Fibroblast of peridontal ligament (primary cell): ENCODE results near the gene TNRC6A.
"Not testable (repeated sequence)": the region's sequence is repeated elsewhere in the genome, so short reads cannot be mapped to it uniquely, and the experiment has no call there.

Source experiments
- DNase-seq: peaks from one replicate; pipeline ENCODE4 v3.0.0-alpha.2; 2010; ENCODE audit errors: extremely low read depth

Gene TNRC6A

GRCh38 chr16:24729243-24729950, at the start of gene TNRC6A:
Gene TNRC6A (plus strand): TSS chr16:24729651. CDS start chr16:24729842, 191 bp downstream.
- DNase-seq, result peak; percentile 86

- DNase-seq, result peak; percentile 72
Measured at GRCh38 chr16:24681793-24682192, 47.7 kb upstream of the TNRC6A start.

DNA sequence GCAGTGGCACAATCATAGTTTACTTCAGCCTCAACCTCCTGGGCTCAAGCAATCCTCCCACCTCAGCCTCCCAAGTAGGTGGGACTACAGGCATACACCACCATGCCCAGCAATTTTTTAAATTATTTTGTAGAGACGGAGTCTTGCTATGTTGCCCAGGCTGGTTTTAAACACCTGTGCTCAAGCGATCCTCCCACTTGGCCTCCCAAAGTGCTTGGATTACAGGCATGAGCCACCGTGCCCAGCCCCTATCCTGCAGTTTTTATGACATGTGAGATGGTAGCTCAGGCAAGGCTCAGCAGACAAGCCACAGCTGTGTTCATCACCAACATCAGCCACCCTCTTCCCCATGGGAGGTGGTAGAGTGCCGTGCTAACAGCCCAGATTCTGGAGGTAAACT, 46.2 kb upstream of the TNRC6A start:
- no peak for DNase-seq

GRCh38 chr16:24683847-24684493, 45.5 kb upstream of the TNRC6A start:
- no peak for DNase-seq

DNA sequence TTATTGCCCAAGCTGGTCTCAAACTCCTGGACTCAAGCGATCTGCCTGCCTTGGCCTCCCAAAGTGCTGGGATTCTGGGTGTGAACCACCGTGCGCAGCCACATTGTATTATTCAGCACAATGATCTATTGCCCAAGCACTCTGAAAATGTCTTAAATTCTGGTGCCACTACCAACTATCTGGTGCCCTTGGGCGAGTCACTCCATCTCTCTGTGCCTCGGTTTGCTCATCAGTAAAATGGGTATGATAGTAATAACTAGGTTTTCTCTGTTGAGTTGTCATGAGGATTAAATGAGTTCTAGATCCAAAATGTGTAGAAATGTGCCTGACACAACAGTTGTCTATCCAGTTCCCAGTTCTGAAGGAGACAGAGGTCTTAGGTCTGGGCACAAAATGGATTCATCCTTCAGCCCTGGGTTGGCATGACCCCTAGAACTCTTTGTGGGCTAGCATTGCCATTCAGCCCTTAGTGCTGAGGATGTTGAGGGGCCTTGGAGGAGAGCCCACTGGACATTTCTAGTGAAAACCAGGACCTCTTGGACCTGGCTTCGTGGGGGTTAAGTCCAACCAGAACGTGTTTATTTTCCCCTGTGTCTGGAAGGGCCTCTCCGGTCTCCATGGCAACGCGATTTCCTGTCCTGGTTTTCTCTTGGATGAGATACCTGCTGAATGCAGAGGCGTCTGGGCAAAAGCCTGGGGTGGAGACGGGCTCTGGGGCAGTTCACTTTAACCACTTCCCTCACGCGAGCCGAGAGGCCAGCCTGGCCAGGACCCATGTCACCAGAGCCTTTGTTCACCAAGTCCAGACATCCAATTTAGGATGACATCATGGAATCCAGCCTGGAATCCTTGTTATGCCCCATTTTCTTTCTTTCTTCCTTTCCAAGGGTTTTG, 43.7 kb upstream of the TNRC6A start:
- peak; percentile 76 for DNase-seq

DNA sequence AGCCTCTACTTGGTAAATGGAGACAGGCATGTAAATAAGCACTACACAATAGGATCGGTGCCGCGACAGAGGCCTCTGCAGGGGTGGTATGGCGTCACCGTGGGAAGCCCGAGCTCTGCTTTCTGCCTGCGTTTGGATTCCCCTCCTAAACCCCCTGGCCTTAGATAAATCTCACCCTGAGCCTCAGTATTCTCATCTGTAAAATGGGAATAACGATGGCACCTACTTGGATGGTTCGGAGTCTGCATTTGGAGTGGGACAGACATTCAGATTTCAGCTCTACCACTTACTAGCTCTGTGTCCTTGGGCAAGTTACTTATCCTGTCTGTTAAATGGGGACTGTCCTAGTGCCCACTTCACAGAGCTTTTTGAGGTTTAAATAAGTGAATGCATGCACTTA, 42.8 kb upstream of the TNRC6A start:
- DNase-seq, result no peak

- DNase-seq, result no peak
Measured at GRCh38 chr16:24688359-24688758, 41.1 kb upstream of the TNRC6A start.

DNA sequence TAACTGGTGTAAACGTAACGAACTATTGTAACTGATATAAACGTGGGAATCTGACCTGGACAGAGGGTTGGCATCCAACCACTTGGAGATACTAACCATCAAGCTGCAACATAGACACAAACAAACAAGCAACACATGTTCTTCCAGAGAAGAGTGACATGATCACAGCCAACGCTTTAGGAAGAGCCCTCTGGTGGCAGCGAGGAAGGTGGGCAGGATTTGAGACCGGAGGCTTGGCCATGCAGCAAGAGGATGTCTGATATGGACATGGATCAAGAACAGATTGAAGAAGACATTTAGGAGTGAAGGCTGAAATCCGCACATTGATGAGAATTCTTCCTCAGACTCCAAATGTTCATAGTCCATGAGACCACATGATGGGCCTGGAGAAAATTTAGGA, 40.3 kb upstream of the TNRC6A start:
- DNase-seq, result peak; percentile 61

DNA sequence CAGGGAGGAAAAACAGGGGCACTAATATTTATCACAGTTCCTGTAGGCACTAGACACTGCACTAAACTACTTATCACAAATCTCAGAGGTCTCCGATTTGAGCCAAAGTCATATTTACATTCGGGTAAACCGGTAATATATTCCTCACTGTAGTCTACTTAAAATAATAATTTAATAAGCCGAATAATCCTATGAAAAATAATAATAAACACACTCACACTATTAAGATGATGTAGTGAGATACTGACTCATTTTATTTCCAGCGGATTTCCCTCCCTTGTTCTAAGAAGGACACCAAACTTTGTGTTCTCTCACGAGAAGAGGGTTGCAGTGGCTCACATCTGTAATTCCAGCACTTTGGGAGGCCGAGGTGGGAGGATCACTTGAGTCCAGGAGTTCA, 36.6 kb upstream of the TNRC6A start:
- no peak for DNase-seq

DNA sequence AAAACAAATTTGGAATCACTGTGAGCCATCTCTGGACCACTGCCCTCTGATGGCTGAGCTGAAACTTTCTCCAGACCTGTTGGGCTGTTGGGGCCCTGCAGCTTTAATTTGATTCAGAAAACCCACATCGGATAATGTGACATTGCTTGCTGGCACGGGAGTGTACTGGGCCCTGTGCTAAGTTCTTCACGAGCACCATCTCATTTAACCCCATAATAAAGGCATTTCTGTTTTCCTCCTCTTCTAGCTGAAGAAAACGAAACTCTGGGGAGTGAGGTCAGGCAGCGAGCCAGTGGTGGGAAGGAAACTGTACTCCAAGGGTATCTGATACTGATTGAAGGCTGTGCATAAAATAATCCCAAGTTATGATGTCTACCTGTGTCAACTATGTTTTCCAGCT, 34.5 kb upstream of the TNRC6A start:
- peak; percentile 48 for DNase-seq

- DNase-seq, result no peak
Measured at GRCh38 chr16:24696699-24697098, 32.8 kb upstream of the TNRC6A start.

GRCh38 chr16:24698308-24698707, 31.1 kb upstream of the TNRC6A start:
- DNase-seq, result no peak

DNA sequence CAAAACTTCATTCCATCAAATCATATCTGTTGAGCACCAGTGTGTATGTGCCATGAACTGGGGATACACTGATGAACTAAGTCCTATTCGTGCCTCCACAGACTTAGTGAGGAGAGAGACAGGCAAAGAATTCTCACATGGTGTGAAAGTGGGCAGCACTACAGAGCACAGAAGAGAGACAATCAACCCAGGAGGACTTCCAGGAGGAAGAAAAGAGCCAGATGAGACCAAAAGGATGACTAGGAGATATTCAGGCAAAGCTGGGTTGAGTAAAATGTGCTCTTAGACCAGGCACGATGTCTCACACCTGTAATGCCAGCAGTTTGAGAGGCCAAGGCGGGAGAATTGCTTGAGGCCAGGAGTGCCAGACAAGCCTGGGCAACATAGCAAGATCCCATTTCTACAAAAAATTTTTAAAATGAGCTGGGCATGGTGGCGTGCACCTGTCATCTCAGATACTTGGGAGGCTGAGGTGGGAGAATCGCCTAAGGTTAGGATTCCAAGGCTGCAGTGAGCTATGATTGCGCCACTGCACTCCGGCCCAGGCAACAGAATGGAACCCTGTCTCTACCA, 30.2 kb upstream of the TNRC6A start:
- DNase-seq, result no peak

- peak; percentile 100 for DNase-seq
Measured at GRCh38 chr16:24700549-24701392, 28.7 kb upstream of the TNRC6A start.

DNA sequence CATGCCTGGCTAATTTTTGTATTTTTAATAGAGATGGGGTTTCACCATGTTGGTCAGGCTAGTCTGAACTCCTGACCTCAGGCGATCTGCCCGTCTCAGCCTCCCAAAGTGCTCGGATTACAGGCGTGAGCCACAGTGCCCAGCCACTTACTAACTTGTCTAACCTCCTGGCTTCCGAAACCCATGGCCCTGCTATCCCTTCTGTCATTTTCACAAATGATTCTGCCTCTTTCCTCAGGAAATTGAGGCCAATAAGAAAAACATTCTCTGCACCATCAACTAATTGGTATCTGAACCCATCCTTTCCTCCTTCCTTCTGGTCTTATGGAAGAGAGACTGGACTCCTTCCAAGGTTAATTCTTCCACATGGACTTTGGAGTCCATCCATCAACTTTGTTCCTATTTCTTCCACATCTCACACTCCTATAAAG, 27.9 kb upstream of the TNRC6A start:
- peak; percentile 83 for DNase-seq

DNA sequence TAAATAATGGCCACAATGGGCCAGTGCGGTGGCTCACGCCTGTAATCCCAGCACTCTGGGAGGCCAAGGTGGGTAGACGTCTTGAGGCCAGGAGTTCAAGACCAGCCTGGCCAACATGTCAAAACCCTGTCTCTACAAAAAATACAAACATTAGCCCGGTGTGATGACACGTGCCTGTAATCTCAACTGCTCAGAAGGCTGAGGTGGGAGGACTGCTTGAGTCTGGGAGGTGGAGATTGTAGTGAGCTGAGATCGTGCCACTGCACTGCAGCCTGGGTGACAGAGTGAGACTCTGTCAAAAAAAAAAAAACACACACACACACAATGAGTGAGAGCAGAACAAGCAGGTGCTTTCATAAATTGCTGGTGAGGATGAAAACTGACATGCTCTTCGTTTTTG, 21.7 kb upstream of the TNRC6A start:
- not testable (repeated sequence) for DNase-seq

GRCh38 chr16:24713379-24713778, 16.1 kb upstream of the TNRC6A start:
- DNase-seq, result no peak

DNA sequence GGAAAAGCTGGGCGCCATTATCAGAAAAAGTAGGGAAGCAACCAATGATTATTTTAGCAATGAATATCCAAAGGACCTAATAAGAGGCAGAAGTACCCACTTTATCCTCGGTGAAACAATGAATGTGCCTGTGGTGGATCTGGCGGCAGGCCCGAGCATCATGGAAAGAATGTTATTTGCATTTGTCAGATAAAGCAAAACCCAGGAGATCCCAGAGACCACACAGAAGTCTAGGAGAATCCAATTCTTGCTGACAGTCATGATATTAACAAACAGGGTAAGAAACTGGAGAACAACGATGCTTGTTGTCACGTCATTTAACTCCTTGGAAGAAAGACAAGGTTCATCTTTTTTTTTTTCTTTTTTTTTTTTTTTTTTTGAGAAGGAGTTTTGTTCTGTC, 12.0 kb upstream of the TNRC6A start:
- peak; percentile 89 for DNase-seq

DNA sequence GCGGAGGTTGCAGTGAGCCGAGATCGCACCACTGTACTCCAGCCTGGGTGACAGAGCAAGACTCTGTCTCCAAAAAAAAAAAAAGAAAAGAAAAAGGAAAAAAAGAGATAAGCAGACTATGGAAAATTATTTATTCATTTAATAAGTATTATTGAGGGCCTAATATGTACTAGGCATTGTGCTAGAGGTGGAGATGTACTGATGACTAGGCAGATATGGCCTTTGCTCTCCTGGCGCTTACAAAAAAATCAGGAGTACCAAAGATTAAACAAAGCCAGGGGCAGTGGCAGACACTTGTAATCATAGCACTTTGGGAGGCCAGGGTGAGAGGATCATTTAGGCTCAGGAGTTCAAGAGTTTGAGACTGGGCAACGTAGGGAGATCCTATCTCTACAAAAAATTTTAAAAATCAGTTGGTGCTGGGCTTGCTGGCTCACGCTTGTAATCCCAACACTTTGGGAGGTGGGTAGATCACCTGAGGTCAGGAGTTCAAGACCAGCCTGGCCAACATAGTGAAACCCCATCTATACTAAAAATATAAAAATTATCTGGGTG, 10.4 kb upstream of the TNRC6A start:
- DNase-seq, result no peak

GRCh38 chr16:24721830-24722238, 7.6 kb upstream of the TNRC6A start:
- no peak for DNase-seq

DNA sequence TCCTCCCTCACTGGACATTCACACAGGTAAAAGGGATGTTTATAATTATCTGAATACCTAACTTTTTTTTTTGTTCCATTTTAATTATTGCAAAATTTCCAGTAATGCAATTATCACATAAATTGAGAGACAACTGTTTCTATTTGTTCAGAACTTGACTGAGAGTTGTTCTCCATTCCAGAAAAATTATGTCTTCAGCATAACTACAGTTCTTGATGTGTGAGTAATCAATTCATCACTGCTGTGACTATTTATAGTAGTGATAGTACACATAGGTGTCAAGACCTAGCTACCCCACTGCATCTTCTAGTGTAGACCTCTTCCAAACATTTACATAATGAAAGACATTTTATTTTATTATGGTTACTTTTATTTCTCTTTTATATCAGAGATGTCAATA, 5.8 kb upstream of the TNRC6A start:
- peak; percentile 23 for DNase-seq
